H1 (cell line): ENCODE measurements around the gene APOC3. TPM values are rescaled to one million over a fixed set of nuclear protein-coding genes. Genes with fewer than 3 reads are reported as not detected.

Experiments
- BRCA1 ChIP-seq: IDR thresholded peaks from 2 replicates; pipeline ENCODE4 v1.6.1; 2012; ENCODE audit warnings: low read depth, low read length, improper control_type of control experiment
- polyA plus RNA-seq, 7 experiments: library from polyadenylated mRNA; depleted of rRNA in 3 of 7; stranded (reverse) in 5 of 7; unstranded in 2 of 7; fragments of >200 nt in 5 of 7; fragments of 200-250 nt in 2 of 7; gene quantifications; 1 replicate in 5 of 7; 2 replicates in 1 of 7; 4 replicates in 1 of 7; pipeline versions ENCODE4 v1.2.1 to v1.2.3, GENCODE V29; 2011 to 2013; ENCODE audit warnings: missing spikeins in 2 of 7, mixed read lengths in 2 of 7
- total RNA-seq: library from RNA; stranded (reverse); fragmentation: NEBNext Ultra II Directional; extraction: Animal tissue kit (Norgen Biotek cat#: 25700); gene quantifications from 2 replicates; pipeline ENCODE4 v1.2.1, GENCODE V29; 2021

Gene APOC3
- total and polyA plus RNA-seq, 2 of the 8 experiments (the other 6 are each of a cell fraction or from before 2014, with no cell fraction given) = not detected

DNA sequence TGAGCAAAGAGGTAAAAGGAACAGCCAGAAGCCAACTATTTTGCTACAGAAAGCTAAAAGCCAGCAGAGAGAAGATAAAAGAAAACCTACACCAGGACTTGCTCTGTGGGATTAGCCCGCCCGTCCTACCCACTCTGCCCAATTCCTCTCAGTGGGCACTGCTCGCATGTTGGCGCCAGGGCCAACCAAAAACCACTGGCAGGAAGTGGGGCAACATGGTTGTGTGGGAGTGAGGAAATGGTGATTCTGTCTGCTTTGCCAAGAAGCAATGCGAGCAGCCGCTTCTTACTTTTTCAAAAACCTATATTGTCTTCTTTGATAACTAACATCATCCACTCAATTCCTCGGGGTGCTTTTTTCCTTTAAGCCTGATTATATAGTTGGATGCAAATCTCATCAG is 21.9 kb downstream of the APOC3 start (continued):
- TF ChIP-seq BRCA1 = no peak
